Ovary (tissue), 3 donors: ENCODE results near the gene KLRG1.

ENCODE experiments used
- CTCF ChIP-seq, 3 donors: fragments of 450-650 bp in 2 of 3; fragments of 200-600 bp in 1 of 3; IDR thresholded peaks; one replicate each; pipeline versions ENCODE4 v1.5.1 to v1.8.0; 2016 to 2022; ENCODE audit warnings: antibody characterized with exemption in 3 of 3, mild to moderate bottlenecking in 1 of 3
- EP300 ChIP-seq: sonication (generic); formaldehyde crosslinking; IDR thresholded peaks from one replicate; pipeline ENCODE4 v1.6.1; 2017; ENCODE audit warnings: antibody characterized with exemption
- POLR2A ChIP-seq: fragments of 450-650 bp; IDR thresholded peaks from one replicate; pipeline ENCODE4 v1.6.1; 2017; ENCODE audit warnings: antibody characterized with exemption, mild to moderate bottlenecking, moderate library complexity
- donor health status: DM: no; HTN: no; CAD: no.

GRCh38 chr12:8950702-8951478 is 38.5 kb upstream of the KLRG1 start:
- no peak for TF ChIP-seq POLR2A
- no peak for TF ChIP-seq CTCF (IDR thresholded peaks at IDR 0.05)
- no peak for TF ChIP-seq EP300
